Measurements from ENCODE around the gene XPNPEP2.

DNA sequence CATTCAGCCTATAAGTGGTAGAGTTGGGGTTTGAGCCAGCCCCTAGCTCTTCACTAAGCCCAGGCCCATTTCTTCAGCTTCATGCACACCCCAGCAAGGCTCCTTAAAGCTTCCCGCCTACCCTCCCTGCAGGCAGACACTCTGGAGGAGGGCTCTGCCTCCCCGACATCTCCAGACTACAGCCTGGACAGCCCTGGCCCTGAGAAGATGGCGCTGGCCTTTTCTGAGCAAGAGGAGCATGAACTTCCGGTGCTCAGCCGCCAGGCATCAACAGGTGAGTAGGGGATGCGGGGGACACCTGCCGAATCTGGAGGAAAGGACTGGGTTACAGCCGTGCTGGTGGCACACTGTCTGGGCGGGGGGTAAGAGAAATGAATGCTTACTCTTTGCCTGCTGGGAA, 52.0 kb downstream of the XPNPEP2 start:
- no peak for TF ChIP-seq POLR2A (IDR thresholded peaks at IDR 0.05)
- no peak for TF ChIP-seq POLR2AphosphoS5 (IDR thresholded peaks at IDR 0.05)

Measured in breast epithelium (tissue), 3 donors.